Osteocyte (in vitro differentiated cells): ENCODE measurements around the gene RASSF7. TPM values are rescaled to one million over a fixed set of nuclear protein-coding genes. Genes with fewer than 3 reads are reported as not detected.
A peak's percentile ranks its signal among the peaks of the same experiment; 100 is the strongest.

Experiments used
- DNase-seq: peaks from one replicate; pipeline ENCODE4 v3.0.0; 2021; ENCODE audit warnings: mixed read lengths; ENCODE audit not compliant: unreplicated experiment; ENCODE audit errors: extremely low spot score
- H3K27ac Mint-ChIP-seq: one replicate; pipeline ENCODE4 v1.8.0; 2021; ENCODE audit warnings: mild to moderate bottlenecking, mixed read lengths; ENCODE audit not compliant: unreplicated experiment
- H3K27me3 Mint-ChIP-seq: one replicate; pipeline ENCODE4 v1.8.0; 2021; ENCODE audit warnings: mixed read lengths; ENCODE audit not compliant: unreplicated experiment
- H3K36me3 Mint-ChIP-seq: one replicate; pipeline ENCODE4 v1.8.0; 2021; ENCODE audit warnings: mixed read lengths; ENCODE audit not compliant: unreplicated experiment
- H3K4me1 Mint-ChIP-seq: one replicate; pipeline ENCODE4 v1.8.0; 2021; ENCODE audit warnings: mixed read lengths; ENCODE audit not compliant: unreplicated experiment
- H3K4me3 Mint-ChIP-seq: one replicate; pipeline ENCODE4 v1.8.0; 2021; ENCODE audit warnings: mild to moderate bottlenecking, moderate library complexity, mixed read lengths; ENCODE audit not compliant: unreplicated experiment
- H3K9me3 Mint-ChIP-seq: one replicate; pipeline ENCODE4 v1.8.0; 2021; ENCODE audit warnings: mixed read lengths; ENCODE audit not compliant: unreplicated experiment
- total RNA-seq: library from RNA; stranded (reverse); gene quantifications from 2 replicates; pipeline ENCODE4 v1.2.1, GENCODE V29; 2021
- TF ChIP-seq, protein P1 (sequence below): fragments of 200-600 bp; sonication (generic); IDR thresholded peaks from 2 replicates; pipeline ENCODE4 v1.5.0; 2021; ENCODE audit warnings: antibody characterized with exemption, mild to moderate bottlenecking, moderate library complexity

Gene RASSF7
- total RNA-seq, 1 donor from 2014 or later, result 8.0 TPM

DNA sequence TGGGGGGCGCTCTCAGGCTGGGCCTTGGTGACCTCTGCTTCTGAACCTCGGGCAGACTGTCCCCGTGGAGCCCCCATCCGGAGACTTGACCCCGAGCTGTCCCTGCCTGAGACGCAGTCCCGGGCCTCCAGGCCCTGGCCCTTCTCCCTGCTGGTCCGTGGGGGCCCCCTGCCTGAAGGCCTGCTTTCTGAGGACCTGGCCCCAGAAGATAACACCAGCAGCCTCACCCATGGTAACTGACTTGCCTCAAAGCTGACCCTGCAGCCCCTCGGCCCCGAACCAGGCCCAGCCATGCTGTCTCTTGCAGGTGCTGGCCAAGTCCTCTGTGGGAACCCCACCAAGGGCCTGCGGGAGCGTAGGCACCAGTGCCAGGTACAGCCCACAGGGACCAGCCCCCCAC is 9.2 kb upstream of the RASSF7 start:
- Mint-ChIP-seq H3K9me3 (no peaks in the 10 kb centered on the region), H3K27me3 (peaks cover 7% of the 10 kb centered on the region), H3K4me1 (no peaks in the 10 kb centered on the region), H3K36me3 (no peaks in the 10 kb centered on the region), H3K27ac (no peak overlapping the region), H3K4me3 (no peak overlapping the region)
- TF ChIP-seq, protein P1, sequence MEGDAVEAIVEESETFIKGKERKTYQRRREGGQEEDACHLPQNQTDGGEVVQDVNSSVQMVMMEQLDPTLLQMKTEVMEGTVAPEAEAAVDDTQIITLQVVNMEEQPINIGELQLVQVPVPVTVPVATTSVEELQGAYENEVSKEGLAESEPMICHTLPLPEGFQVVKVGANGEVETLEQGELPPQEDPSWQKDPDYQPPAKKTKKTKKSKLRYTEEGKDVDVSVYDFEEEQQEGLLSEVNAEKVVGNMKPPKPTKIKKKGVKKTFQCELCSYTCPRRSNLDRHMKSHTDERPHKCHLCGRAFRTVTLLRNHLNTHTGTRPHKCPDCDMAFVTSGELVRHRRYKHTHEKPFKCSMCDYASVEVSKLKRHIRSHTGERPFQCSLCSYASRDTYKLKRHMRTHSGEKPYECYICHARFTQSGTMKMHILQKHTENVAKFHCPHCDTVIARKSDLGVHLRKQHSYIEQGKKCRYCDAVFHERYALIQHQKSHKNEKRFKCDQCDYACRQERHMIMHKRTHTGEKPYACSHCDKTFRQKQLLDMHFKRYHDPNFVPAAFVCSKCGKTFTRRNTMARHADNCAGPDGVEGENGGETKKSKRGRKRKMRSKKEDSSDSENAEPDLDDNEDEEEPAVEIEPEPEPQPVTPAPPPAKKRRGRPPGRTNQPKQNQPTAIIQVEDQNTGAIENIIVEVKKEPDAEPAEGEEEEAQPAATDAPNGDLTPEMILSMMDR, result no peak
- DNase-seq, result no peak

- no peaks in the 10 kb centered on the region for H3K4me1 Mint-ChIP-seq
- no peaks in the 10 kb centered on the region for H3K9me3 Mint-ChIP-seq
- H3K4me3 Mint-ChIP-seq, result no peak overlapping the region
- H3K36me3 Mint-ChIP-seq, result no peaks in the 10 kb centered on the region
- peaks cover 15% of the 10 kb centered on the region for H3K27me3 Mint-ChIP-seq
- no peak for DNase-seq
- no peak overlapping the region for H3K27ac Mint-ChIP-seq
- TF ChIP-seq, protein P1, result no peak
Measured at GRCh38 chr11:553083-553987, 7.4 kb upstream of the RASSF7 start.

GRCh38 chr11:553988-554340 is 6.8 kb upstream of the RASSF7 start:
- no peak for DNase-seq
- no peaks in the 10 kb centered on the region for H3K4me1 Mint-ChIP-seq
- H3K27me3 Mint-ChIP-seq, result peaks cover 15% of the 10 kb centered on the region
- no peaks in the 10 kb centered on the region for H3K36me3 Mint-ChIP-seq
- H3K9me3 Mint-ChIP-seq, result no peaks in the 10 kb centered on the region
- no peak overlapping the region for H3K27ac Mint-ChIP-seq
- no peak overlapping the region for H3K4me3 Mint-ChIP-seq
- TF ChIP-seq, protein P1, result no peak

DNA sequence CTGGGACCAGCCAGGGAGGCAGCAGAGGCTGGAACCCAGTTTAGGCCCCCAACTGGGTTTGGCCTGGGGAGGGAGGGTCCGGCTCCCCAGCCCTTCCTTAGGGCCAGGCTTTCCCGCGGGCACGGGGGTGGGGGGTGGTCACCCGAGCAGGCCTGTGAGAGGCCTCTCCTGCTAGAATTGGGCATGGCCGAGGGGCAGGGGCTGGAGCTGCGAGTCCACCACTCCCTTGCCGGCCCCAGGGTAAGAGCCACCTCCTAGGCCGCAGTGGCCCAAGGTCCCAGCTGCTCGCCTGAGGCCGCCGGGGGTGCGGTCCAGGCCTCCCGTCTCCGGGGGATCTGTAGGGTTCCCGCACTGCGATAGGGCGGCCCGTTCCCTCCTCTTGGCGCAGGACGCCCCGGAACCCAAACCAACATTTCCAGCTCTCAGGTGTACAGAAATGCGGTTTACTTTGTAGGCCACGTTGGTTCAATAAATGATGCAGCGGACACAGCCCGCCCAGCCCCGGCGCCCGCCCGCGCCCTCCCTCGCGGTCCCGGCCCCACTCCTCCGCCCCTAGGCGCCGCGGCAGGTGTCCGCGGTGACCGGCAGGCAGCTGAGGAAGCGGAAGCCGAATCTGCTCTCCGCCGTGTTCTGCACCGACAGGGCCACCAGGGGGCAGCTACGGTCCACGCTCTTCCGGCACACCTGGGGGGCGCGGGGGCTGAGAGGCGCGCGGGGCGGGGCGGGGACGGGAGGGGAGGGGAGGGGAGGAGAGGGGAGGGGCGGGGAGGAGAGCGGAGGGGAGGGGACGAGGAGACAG is 6.1 kb upstream of the RASSF7 start:
- Mint-ChIP-seq H3K4me3 (no peak overlapping the region), H3K36me3 (no peaks in the 10 kb centered on the region), H3K4me1 (no peaks in the 10 kb centered on the region), H3K27me3 (peaks cover 15% of the 10 kb centered on the region), H3K9me3 (no peaks in the 10 kb centered on the region), H3K27ac (no peak overlapping the region)
- TF ChIP-seq, protein P1, result peak; percentile 65
- DNase-seq, result no peak

DNA sequence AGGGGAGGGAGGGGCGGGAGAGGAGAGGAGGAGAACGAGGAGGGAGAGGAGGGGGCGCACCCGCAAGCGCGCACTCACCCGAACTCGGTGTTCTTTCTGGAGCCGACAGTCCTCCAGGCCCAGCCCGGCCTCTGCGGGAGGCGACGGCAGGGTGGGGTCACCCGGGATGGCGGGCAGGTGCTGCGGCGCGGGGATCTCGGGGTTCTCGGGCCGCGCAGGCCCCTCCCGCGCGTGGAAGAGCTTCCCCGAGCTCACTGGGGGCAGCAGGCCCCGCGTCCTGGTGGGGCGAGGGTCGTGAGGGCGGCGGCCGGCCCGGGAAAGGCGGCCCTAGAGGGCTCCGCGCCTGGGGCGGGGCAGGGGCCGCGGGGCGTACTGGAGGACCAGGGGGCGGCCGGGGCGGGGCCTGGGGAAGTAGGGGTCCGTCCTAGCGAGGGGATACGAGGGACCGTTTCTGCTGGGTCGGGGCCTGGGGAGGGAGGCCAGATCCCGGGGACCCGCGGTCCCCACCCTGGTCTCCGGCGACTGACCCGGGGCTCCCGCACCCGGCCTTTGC is 5.5 kb upstream of the RASSF7 start:
- H3K9me3 Mint-ChIP-seq, result no peaks in the 10 kb centered on the region
- H3K4me3 Mint-ChIP-seq, result no peak overlapping the region
- TF ChIP-seq, protein P1, result peak; percentile 26
- no peak for DNase-seq
- H3K4me1 Mint-ChIP-seq, result peaks cover 3% of the 10 kb centered on the region
- no peak overlapping the region for H3K27ac Mint-ChIP-seq
- no peaks in the 10 kb centered on the region for H3K36me3 Mint-ChIP-seq
- H3K27me3 Mint-ChIP-seq, result peaks cover 15% of the 10 kb centered on the region
